Spleen (tissue), 7 donors: ENCODE results near the gene ACYP1.

Experiments
- CTCF ChIP-seq, 11 experiments: fragments of 200-600 bp in 7 of 11; fragments of 450-650 bp in 4 of 11; sonication (generic) in 4 of 11; IDR thresholded peaks in 8 of 11; conservative IDR thresholded peaks in 3 of 11; 1 replicate in 7 of 11; 2 replicates in 4 of 11; pipeline versions ENCODE4 v1.4.0 to v1.8.0; 2016 to 2021; ENCODE audit warnings: antibody characterized with exemption in 11 of 11, inconsistent platforms in 4 of 11, mild to moderate bottlenecking in 1 of 11
- POLR2A ChIP-seq, 3 donors: fragments of 450-650 bp; IDR thresholded peaks; one replicate each; pipeline ENCODE4 v1.5.1; 2017; ENCODE audit warnings: antibody characterized with exemption in 3 of 3, mild to moderate bottlenecking in 1 of 3
- POLR2AphosphoS5 ChIP-seq, 3 donors: sonication (generic); formaldehyde crosslinking; IDR thresholded peaks; one replicate each; pipeline ENCODE4 v1.5.1; 2017; ENCODE audit warnings: antibody characterized with exemption in 3 of 3
- donor health status: DM: no; HTN: no; CAD: no; lungs with moderate emphysema.
- donor health status: DM: no; HTN: no; CAD: no.
- donor health status: DM: no; HTN: no; CAD: no.

DNA sequence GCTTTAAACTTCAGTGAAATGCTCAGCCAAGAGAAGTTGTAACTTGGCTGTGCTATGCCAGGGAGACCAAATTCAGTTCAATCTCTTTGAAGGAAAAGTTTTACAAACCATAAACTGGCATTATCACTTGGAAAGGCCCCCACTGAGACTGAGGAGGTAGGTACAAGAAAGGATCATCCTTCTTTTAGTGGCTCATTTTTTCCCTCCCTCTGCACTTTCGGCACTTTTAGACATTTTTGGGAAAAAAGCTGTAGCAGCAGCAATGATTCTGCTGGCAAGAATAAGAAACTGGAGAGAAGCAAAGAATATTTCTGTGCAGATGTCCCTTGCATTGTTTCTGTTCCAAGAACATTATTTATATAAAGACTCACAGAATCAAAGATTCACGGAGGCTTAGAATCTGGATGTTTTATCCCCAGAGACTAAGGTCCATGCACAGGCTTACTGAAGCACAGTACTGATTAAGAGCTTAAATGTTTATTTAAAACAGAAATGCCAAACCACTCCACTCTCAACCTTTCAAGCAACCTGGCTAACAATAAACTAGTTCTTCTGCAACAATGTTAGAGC, 17.9 kb upstream of the ACYP1 start:
- no peak for TF ChIP-seq CTCF (IDR thresholded peaks at IDR 0.05 in 8 of 11, conservative IDR thresholded peaks at IDR 0.05 in 3 of 11)
- no peak for TF ChIP-seq POLR2A (IDR thresholded peaks at IDR 0.05)
- TF ChIP-seq POLR2AphosphoS5 (IDR thresholded peaks at IDR 0.05), result no peak
